Raji (cell line): ENCODE data around the gene LARP6.

Experiments
- POLR2A ChIP-seq: IDR thresholded peaks from 2 replicates; pipeline ENCODE4 v1.6.1; 2011; ENCODE audit warnings: low read depth, low read length, control low read depth; ENCODE audit not compliant: insufficient read depth

Gene LARP6

GRCh38 chr15:70823196-70823595, 30.8 kb downstream of the LARP6 start:
- no peak for TF ChIP-seq POLR2A

- no peak for TF ChIP-seq POLR2A
Observed at GRCh38 chr15:70820214-70820613, 33.7 kb downstream of the LARP6 start.

- no peak for TF ChIP-seq POLR2A
Observed at GRCh38 chr15:70818580-70818979, 35.4 kb downstream of the LARP6 start.

- no peak for TF ChIP-seq POLR2A
Observed at GRCh38 chr15:70817266-70817665, 36.7 kb downstream of the LARP6 start.

DNA sequence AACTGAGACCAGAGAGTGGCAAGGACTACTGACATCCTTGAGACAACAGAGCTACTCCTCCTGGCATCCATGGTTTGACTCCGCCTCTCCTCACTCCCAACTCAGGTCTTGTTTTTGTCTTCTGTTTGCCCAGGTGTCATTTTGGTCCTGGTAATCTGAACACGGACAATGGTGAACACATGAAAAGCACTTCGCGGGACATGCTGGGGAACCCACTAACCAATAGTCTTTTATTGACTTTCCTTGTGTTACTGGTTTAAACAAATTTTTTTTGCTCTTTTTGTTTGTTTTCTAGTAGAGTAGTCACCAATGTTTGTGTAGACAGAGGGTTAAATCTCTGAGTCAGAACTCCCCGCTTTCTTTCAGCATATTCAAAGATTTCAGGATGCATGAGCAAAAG, 38.4 kb downstream of the LARP6 start:
- no peak for TF ChIP-seq POLR2A

GRCh38 chr15:70812827-70813364, 41.1 kb downstream of the LARP6 start:
- no peak for TF ChIP-seq POLR2A

DNA sequence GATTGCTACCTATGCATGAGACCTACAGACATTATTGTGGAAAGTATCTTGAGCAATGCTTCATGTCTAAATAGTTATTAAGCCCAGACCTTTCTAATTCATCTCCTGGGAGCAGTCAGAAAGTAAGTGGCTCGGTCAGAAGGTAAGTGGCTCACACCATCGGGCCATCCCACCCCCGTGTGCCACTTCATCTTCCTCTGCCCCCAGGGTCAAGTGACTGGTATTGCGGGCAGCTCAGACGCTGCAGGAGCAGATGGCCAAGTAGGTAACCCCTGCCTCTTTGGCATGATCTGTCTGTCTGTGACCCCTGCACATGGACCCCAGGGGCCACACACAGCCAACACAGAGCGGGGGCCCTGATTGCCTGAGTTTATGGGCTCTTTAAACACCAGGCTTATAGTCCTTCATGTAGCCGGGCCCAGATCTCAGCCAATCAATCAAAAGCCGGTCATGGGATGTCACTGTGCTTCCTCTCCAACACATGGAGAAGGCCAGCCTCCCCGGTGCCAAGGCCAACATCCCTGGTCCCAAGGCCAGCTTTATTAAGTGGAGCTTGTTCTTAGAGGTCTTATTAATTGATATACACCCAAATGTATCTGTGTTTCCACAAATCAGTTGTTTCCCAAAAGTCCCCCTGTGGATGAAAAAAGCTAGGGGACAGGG, 42.9 kb downstream of the LARP6 start:
- no peak for TF ChIP-seq POLR2A

- no peak for TF ChIP-seq POLR2A
Observed at GRCh38 chr15:70806992-70807712, 46.8 kb downstream of the LARP6 start.

GRCh38 chr15:70802629-70803028, 51.3 kb downstream of the LARP6 start:
- no peak for TF ChIP-seq POLR2A

GRCh38 chr15:70801109-70801508, 52.8 kb downstream of the LARP6 start:
- TF ChIP-seq POLR2A = no peak

GRCh38 chr15:70799667-70800450, 54.1 kb downstream of the LARP6 start:
- TF ChIP-seq POLR2A = no peak

DNA sequence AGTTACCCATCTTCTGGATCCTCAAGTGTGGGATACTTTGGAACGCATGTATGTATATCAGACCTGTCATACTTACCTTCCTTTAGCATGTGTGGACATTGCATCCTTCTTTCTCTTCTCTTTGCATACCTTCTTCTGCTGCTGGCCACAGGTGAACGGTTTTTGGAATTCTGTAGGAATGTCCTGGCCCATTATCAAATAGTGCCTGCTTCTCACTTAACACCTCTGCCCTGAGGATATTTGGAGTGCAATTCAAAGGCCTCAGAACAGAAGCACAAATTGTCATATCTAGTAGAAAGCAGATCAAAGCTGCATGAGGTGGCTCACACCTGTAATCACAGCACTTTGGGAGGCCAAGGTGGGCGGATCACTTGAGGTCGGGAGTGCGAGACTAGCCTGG, 56.5 kb downstream of the LARP6 start:
- no peak for TF ChIP-seq POLR2A

GRCh38 chr15:70796516-70797310, 57.2 kb downstream of the LARP6 start:
- no peak for TF ChIP-seq POLR2A

DNA sequence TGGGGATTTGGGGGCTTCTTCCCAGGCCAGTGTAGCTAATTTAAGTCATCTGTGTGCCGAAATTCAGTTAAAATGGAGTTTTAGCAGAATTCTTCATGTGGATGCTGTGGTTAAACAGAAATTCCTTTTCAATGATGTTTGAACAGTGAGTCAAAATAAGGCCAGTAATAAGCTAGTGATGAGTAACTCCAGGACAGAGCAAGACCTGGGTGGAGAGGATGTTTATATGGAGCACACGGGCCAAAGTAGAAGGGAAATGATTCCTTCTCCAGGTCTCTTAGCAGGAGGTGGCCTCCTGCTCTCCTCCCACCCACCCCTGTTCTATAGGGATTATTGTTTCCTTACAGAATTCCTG, 58.7 kb downstream of the LARP6 start:
- no peak for TF ChIP-seq POLR2A
